Dermis microvascular lymphatic vessel endothelial cell (primary cell): ENCODE measurements around the gene FRY. TPM values are rescaled to one million over a fixed set of nuclear protein-coding genes. Genes with fewer than 3 reads are reported as not detected.
A peak's percentile ranks its signal among the peaks of the same experiment; 100 is the strongest.

Experiments used
- DNase-seq, 2 donors: peaks; one replicate each; pipeline versions ENCODE4 v3.0.0 to v3.0.0-alpha.2; 2010; ENCODE audit warnings: low read depth in 2 of 2
- total RNA-seq: library from RNA; depleted of rRNA; stranded (reverse); fragments of >200 nt; gene quantifications from 2 replicates; pipeline ENCODE4 v1.2.1, GENCODE V29; 2014

The FRY gene
- total RNA-seq, 1 donor from 2014 or later, result 107 TPM

- peak; percentile 76 to 87 for DNase-seq
These were observed 224.1 kb downstream of the FRY start for GRCh38 chr13:32255724-32256109.

GRCh38 chr13:32256243-32256642, 224.7 kb downstream of the FRY start:
- no peak for DNase-seq

- no peak for DNase-seq
These were observed 226.1 kb downstream of the FRY start for GRCh38 chr13:32257649-32258048.

GRCh38 chr13:32259116-32259515, 227.5 kb downstream of the FRY start:
- no peak for DNase-seq

GRCh38 chr13:32261567-32261966, 230.0 kb downstream of the FRY start:
- DNase-seq, result peak; percentile 93 to 100

GRCh38 chr13:32262165-32262564, 230.6 kb downstream of the FRY start:
- DNase-seq, result no peak

GRCh38 chr13:32262619-32263018, 231.0 kb downstream of the FRY start:
- DNase-seq, result peak in 1 of 2 donors; percentile 42

- DNase-seq, result peak; percentile 84 to 97
These were observed 232.8 kb downstream of the FRY start for GRCh38 chr13:32264407-32264806.

- DNase-seq, result no peak
These were observed 234.2 kb downstream of the FRY start for GRCh38 chr13:32265726-32266125.

GRCh38 chr13:32266130-32266529, 234.6 kb downstream of the FRY start:
- DNase-seq, result no peak

GRCh38 chr13:32267836-32268439, 236.4 kb downstream of the FRY start:
- no peak for DNase-seq

GRCh38 chr13:32272021-32272683, 240.6 kb downstream of the FRY start:
- peak; percentile 75 to 76 for DNase-seq

GRCh38 chr13:32277839-32278238, 246.3 kb downstream of the FRY start:
- no peak for DNase-seq

- DNase-seq, result no peak
These were observed 246.9 kb downstream of the FRY start for GRCh38 chr13:32278426-32278825.

- no peak for DNase-seq
These were observed 249.5 kb downstream of the FRY start for GRCh38 chr13:32281096-32281495.

GRCh38 chr13:32282096-32282711, 250.6 kb downstream of the FRY start:
- DNase-seq, result no peak

GRCh38 chr13:32284927-32285632, 253.5 kb downstream of the FRY start:
- peak; percentile 55 to 95 for DNase-seq

GRCh38 chr13:32285633-32285965, 254.0 kb downstream of the FRY start:
- no peak for DNase-seq

GRCh38 chr13:32297206-32297605, 265.6 kb downstream of the FRY start:
- no peak for DNase-seq

GRCh38 chr13:32298695-32299094, 267.1 kb downstream of the FRY start:
- no peak for DNase-seq

- DNase-seq, result no peak
These were observed 268.3 kb downstream of the FRY start for GRCh38 chr13:32299893-32300292.

GRCh38 chr13:32300406-32300805, 268.8 kb downstream of the FRY start:
- peak in 1 of 2 donors; percentile 43 for DNase-seq
